Stimulated activated CD8-positive, alpha-beta memory T cell treated with anti-CD3 and anti-CD28 coated beads, Interleukin-4, amount 100 ng/mL, for 1 hour (primary cell): Measurements from ENCODE around the gene AP4B1.
"Not testable (repeated sequence)": the region's sequence is repeated elsewhere in the genome, so short reads cannot be mapped to it uniquely, and the experiment has no call there.

ENCODE experiments used
- DNase-seq, 2 donors: peaks; one replicate each; pipeline ENCODE4 v3.0.0-alpha.2; 2020; ENCODE audit warnings: low read depth in 2 of 2, low spot score in 1 of 2

The AP4B1 gene

GRCh38 chr1:113858982-113859381, 45.6 kb downstream of the AP4B1 start:
- DNase-seq, result no peak

- DNase-seq, result no peak
These were observed 46.2 kb downstream of the AP4B1 start for GRCh38 chr1:113858418-113858817.

GRCh38 chr1:113857776-113858175, 46.8 kb downstream of the AP4B1 start:
- no peak for DNase-seq

- DNase-seq, result no peak
These were observed 48.2 kb downstream of the AP4B1 start for GRCh38 chr1:113856401-113856790.

GRCh38 chr1:113855630-113856400, 48.8 kb downstream of the AP4B1 start:
- no peak for DNase-seq

- no peak for DNase-seq
These were observed 50.4 kb downstream of the AP4B1 start for GRCh38 chr1:113854234-113854633.

- DNase-seq, result not testable (repeated sequence)
These were observed 51.9 kb downstream of the AP4B1 start for GRCh38 chr1:113852694-113853093.

GRCh38 chr1:113850127-113850796, 54.3 kb downstream of the AP4B1 start:
- no peak for DNase-seq

- DNase-seq, result no peak
These were observed 55.5 kb downstream of the AP4B1 start for GRCh38 chr1:113849072-113849471.

- DNase-seq, result no peak
These were observed 58.1 kb downstream of the AP4B1 start for GRCh38 chr1:113846391-113847035.
